ENCODE data around the gene RTEL1.
A peak's percentile ranks its signal among the peaks of the same experiment; 100 is the strongest.

RTEL1 gene

GRCh38 chr20:63739130-63740069, 81.3 kb downstream of the RTEL1 start, which contains the start of gene SLC2A4RG:
Gene SLC2A4RG (plus strand): TSS chr20:63739776. CDS start chr20:63739913, 137 bp downstream.
- peak in 1 of 4 experiments; percentile 63 for DNase-seq (ENCODE audit: low read depth in 4 of 4, low spot score in 1 of 4)

- DNase-seq (ENCODE audit: low read depth in 4 of 4, low spot score in 1 of 4), result peak in 1 of 4 experiments; percentile 23
These were observed 82.0 kb downstream of the RTEL1 start for GRCh38 chr20:63740070-63740626.

DNA sequence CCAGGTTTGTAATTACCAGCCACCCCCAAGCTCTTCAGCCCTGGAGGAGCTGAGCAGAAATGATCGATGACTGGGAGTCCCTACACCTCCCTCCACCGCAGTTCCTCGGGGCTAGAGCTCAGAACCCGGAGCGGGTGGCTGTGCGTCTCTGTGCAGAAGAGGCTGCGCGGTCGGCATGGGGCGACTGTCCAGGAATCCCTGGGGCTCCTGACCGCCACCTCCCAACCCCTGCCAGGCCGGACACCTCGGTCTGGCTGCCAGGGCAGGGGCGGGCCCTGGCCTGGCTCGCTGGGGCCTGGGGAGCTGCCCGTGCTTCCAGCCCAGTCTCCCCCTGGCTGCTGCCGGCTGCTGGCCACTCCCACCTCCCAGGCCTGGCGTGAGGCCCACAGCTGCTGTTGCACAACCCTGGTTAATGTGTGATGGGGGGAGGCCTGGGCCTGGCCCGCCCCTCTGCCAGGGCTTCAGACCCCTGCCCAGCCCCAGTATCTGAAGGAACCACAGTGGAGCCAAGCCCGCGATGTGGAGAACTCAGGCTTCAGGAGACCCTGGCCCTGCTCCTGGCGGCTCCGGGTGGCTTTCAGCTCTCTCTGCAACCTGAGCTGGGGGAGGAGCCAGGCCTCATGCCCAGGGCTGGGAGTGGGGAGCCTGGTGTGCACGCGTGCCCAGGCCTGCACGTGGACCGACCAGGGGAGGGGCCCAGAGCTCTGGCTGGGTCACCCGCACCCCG, 82.7 kb downstream of the RTEL1 start:
- DNase-seq (ENCODE audit: low read depth in 4 of 4, low spot score in 1 of 4), result no peak

DNA sequence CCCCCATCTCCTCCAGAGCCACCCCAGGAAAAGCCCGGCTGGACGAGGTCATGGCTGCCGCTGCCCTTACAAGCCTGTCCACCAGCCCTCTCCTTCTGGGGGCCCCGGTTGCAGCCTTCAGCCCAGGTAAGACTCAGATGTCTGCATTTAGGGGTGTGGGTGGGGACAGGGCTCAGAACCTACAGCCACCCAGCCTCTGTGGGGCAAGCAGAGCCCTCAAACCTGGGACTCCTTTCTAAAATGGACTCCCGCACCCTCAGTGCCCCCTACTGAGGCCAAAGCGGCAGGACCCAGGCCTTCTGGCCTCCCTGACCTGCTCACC, 83.2 kb downstream of the RTEL1 start:
- no peak for DNase-seq (ENCODE audit: low read depth in 4 of 4, low spot score in 1 of 4)

DNA sequence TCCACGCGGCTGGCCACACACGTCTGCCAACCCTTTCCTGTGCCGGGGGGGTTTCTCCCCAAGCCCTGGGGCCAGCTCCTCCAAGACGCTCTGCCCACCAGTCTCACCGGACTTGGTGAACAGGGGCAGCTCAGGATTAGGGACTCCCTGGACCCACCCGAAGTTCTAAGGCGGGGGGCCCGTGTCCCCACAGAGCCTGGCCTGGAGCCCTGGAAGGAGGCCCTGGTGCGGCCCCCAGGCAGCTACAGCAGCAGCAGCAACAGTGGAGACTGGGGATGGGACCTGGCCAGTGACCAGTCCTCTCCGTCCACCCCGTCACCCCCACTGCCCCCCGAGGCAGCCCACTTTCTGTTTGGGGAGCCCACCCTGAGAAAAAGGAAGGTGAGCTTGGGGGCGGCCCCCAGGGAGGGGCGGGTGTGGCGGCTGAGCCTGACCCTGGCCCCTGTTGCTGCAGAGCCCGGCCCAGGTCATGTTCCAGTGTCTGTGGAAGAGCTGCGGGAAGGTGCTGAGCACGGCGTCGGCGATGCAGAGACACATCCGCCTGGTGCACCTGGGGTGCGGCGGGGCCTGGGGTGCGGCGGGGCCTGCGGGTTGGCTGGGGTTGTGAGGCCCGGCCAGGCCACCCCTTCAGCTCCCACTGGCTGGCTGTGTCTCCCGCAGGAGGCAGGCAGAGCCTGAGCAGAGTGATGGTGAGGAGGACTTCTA, 83.7 kb downstream of the RTEL1 start:
- no peak for DNase-seq (ENCODE audit: low read depth in 4 of 4, low spot score in 1 of 4)

DNA sequence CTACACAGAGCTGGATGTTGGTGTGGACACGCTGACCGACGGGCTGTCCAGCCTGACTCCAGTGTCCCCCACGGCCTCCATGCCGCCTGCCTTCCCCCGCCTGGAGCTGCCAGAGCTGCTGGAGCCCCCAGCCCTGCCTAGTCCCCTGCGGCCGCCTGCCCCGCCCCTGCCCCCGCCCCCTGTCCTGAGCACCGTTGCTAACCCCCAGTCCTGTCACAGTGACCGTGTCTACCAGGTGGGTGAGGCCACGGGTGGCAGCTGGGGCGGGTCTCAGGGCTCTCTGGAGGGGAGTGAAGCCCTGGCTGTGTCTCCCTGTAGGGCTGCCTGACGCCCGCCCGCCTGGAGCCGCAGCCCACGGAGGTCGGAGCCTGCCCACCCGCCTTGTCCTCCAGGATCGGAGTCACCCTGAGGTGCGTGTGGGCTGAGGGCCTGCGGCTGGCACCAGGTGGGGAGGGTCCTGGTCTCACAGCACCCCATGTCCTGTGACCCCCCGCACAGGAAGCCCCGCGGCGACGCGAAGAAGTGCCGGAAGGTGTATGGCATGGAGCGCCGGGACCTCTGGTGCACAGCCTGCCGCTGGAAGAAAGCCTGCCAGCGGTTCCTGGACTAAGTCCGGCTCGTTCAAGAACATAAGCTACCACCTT, 84.4 kb downstream of the RTEL1 start:
- no peak for DNase-seq (ENCODE audit: low read depth in 4 of 4, low spot score in 1 of 4)

DNA sequence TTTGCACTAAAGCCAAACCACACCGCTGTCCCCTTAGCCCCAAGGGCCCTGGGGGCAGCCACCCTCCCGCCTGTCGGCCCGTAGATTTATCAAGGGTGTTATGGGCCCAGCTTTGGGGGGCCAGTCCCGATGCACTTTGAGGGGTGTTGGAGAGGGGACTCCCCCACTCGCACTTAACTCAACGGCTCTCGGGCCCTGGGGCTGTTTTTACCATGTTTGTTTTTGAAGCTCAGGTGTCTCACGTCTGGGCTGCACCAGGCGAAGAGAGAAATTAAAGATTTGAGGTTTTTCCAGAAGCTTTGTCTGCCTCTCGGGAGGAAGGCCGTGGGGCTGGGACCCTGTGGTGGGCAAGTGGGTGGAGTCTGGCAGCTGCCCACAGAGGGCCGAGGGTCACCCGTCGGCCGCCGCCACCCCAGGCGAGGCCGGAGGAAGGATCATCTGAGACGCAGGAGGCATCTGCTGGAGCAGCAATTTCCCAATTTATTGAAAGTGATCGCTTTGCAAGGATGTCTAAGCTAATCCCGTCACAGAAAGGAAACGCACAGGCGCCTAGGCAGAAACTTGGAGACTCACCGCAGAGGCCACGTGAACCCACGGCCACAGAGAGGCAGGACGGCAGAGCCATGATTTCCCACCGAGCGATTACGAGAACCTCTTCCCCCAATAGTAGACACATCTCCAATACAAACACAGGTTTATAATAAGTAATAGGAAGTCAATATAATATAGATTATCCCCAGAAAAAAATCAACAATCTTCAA, 85.3 kb downstream of the RTEL1 start:
- no peak for DNase-seq (ENCODE audit: low read depth in 4 of 4, low spot score in 1 of 4)

GRCh38 chr20:63744158-63744557, 86.0 kb downstream of the RTEL1 start:
- DNase-seq (ENCODE audit: low read depth in 4 of 4, low spot score in 1 of 4), result no peak

- no peak for DNase-seq (ENCODE audit: low read depth in 4 of 4, low spot score in 1 of 4)
These were observed 86.7 kb downstream of the RTEL1 start for GRCh38 chr20:63744574-63745423.

DNA sequence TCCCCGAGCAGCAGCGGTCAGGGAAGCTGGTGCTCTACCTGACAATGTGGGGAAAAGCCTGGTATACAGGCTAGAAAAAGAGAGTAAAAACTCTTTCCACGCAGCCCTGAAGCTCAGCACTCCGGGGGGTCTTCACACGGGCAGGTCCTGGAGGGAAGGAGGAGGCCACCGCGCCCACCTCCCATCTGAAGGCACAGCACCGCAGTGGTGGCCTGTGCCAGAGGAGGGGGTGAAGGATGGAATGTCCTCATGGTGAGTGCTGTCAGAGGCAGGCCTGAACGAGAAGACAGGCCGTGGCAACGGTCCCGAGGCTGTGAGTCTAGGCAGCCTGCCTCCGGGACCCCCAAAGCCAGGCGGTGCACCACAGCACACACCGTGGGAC, 87.3 kb downstream of the RTEL1 start:
- no peak for DNase-seq (ENCODE audit: low read depth in 4 of 4, low spot score in 1 of 4)

All from stimulated activated CD4-positive, alpha-beta T cell treated with anti-CD3 and anti-CD28 coated beads, Interleukin-1b, Interleukin-23, amount 100 ng/mL, for 24 hours (primary cell).